GM12865 (cell line): ENCODE measurements around the gene SNTA1.

Source experiments
- DNase-seq: peaks from one replicate; pipeline ENCODE4 v3.0.0; 2010; ENCODE audit warnings: low read depth
- H3K4me3 ChIP-seq: 2 replicates; pipeline ENCODE4 v1.5.1; 2011; ENCODE audit warnings: mild to moderate bottlenecking, low read depth, low read length, control low read depth
- TF ChIP-seq, protein P1 (sequence below): IDR thresholded peaks from 2 replicates; pipeline ENCODE4 v1.5.1; 2011; ENCODE audit warnings: low read length, control low read depth, low read depth, inconsistent platforms; ENCODE audit not compliant: insufficient read depth; ENCODE audit errors: missing control alignments

The SNTA1 gene

DNA sequence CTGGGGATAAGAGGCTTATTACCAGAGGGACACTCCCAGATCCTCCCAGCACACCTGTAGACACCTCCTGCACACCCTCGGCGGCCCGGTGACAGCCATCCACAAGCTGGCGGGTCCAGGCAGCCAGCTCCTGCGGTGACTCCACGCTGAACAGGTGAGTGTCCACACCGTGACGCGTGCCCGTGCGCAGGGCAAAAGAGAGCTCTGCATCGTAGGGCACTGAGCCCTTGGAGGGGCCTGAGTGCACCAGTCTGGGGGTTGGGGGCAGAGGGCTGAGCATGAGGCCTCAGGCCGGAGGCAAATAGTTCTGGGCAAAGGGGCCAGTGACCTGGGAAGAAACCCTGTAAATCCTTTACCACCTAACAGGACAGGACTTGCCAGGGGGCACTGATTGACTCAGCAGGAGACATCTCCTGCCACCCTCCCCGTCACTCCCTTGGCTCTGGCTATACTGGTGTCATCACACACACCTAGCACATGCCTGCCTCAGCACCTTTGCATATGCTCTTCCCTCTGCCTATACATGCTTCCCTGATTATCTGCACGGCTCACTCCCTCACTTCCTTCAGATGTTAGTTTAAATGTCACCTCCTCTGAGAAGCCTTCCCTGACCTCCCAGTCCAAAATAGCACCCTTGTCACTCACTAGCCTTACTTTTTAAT is 33.4 kb downstream of the SNTA1 start:
- DNase-seq: no peak
- H3K4me3 ChIP-seq: no peak overlapping the region
- TF ChIP-seq, protein P1, sequence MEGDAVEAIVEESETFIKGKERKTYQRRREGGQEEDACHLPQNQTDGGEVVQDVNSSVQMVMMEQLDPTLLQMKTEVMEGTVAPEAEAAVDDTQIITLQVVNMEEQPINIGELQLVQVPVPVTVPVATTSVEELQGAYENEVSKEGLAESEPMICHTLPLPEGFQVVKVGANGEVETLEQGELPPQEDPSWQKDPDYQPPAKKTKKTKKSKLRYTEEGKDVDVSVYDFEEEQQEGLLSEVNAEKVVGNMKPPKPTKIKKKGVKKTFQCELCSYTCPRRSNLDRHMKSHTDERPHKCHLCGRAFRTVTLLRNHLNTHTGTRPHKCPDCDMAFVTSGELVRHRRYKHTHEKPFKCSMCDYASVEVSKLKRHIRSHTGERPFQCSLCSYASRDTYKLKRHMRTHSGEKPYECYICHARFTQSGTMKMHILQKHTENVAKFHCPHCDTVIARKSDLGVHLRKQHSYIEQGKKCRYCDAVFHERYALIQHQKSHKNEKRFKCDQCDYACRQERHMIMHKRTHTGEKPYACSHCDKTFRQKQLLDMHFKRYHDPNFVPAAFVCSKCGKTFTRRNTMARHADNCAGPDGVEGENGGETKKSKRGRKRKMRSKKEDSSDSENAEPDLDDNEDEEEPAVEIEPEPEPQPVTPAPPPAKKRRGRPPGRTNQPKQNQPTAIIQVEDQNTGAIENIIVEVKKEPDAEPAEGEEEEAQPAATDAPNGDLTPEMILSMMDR: no peak

DNA sequence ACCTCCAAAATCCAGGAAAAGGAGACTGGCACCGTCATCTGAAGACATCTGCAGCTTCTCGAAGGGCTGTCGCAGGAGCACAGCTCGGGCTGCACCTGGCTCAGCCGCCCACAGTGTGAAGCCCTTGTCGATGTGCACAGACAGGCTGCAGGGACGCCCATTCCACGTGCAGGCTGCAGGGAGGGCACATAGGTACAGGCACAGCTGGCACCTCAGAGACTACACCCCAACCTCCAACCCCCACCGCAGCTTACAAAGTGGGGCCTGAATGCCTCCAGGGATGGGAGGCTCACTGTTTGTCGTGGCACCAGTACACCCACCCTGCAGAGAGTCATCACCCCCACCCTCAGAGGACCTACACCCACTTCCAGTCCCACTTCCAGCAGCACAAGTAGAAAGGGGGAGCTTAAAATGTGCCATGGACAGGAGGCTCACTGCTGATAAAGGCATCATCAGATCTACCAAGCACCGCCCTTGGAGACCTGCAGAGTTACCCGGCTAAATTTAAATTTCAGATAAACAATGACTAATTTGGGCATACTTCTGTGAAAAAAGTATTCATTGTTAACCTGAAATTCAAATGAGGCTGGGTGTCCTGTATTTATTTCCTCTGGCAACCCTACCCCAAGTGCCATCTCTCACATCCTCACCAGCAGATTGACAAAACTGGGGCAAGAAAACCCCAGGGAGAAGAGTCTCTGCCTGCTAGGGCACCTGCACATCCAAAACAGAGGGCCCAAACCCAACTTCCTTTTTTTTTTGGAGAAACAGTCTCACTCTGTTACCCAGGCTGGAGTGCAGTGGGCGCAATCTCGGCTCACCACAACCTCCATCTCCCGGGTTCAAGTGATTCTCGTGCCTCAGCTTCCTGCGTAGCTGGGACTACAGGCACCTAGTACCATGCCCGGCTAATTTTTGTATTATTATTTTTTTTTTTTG is 34.6 kb downstream of the SNTA1 start:
- TF ChIP-seq, protein P1: no peak
- no peak overlapping the region for H3K4me3 ChIP-seq
- DNase-seq: peak; percentile 47

DNA sequence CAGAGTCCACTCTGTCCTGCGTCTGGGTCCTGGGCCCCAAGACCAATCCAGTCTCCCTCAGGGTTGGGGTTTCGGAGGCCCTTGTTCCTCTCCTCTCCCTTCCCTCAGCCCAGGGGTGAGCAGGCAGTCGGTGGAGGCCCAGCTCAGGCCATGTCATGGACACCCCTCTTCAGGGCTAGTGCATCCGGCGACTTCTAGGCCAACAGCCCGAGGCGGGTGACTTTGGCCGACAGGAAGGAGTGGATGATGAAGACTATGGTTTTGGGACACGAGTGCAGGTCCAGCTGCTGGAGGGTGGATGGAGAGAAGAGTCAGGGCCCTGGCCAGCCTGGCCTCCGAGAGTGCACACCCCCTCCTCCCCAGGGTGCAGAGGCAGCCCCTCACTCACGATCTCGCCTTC is 35.2 kb downstream of the SNTA1 start:
- H3K4me3 ChIP-seq: no peak overlapping the region
- TF ChIP-seq, protein P1: no peak
- no peak for DNase-seq

DNA sequence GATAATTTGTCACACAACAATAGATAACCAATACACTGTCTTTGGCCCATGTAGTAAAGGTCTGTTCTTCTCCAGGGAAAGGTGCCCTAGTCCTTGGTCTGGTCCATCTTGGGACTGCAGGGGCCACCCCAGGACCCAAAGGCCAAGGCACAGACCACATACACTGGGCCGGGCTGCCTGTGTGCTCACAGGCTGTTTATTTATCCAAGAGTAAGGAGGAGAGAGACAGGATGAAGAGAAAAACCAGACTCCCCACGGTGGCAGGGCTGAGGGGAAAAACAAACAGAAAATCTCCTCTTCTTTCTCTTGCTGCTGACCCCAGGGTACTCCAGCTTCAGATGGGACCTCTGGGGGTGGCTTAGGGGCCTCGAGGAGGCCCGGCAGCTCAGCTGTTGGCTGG is 35.8 kb downstream of the SNTA1 start:
- no peak overlapping the region for H3K4me3 ChIP-seq
- DNase-seq: no peak
- TF ChIP-seq, protein P1: no peak

DNA sequence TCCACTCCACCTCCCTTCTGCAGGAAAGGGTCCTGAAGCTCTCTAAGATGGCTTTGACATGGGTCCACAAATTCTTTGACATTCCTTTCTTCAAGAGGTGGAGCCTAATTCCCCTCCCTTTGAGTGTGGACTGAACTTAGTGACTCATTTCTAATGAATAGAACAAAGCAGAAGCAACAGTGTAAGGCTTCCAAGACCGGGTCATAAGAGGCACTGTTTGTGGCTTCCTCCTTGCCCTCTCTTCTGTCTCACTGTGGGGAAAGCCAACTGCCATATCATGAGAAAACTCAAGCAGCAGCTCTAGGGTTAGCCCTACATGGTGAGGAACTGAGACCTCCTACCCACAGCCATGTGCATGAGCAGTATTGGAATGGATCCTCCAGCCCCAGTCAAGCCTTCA is 36.3 kb downstream of the SNTA1 start:
- no peak for DNase-seq
- TF ChIP-seq, protein P1: no peak
- no peak overlapping the region for H3K4me3 ChIP-seq

DNA sequence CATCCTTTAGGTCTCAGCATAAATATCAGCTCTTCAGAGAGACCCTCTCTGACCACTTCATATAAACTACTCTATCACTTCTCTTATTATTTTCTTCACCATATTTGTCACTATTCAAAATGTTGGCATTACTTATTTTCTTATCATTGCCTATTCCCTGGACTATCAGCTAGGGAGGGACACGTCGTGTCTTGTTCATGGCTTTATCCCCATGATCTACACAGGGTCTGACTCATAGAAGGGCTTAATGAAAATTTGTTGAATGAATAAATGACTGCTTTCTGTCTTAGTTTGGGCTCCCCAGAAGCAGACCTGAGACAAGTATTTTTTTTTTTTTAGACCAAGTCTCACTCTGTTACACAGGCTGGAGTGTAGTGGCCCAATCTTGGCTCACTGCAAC is 39.3 kb downstream of the SNTA1 start:
- no peak for DNase-seq
- H3K4me3 ChIP-seq: no peak overlapping the region
- TF ChIP-seq, protein P1: no peak
